PC-3 (cell line): Measurements from ENCODE around the gene SESTD1.

Experiments
- CTCF ChIP-seq: fragments of 300-600 bp; sonication (generic); conservative IDR thresholded peaks from 2 replicates; pipeline ENCODE4 v1.5.1; 2017; ENCODE audit warnings: antibody characterized with exemption, low read depth, mild to moderate bottlenecking, low read length
- EZH2 ChIP-seq: fragments of 300-600 bp; sonication (generic); IDR thresholded peaks from one replicate; pipeline ENCODE4 v1.6.1; 2017; ENCODE audit warnings: antibody characterized with exemption, mild to moderate bottlenecking, low read length; ENCODE audit not compliant: unreplicated experiment
- EZH2phosphoT487 ChIP-seq: fragments of 300-600 bp; sonication (generic); IDR thresholded peaks from 2 replicates; pipeline ENCODE4 v1.6.1; 2018; ENCODE audit warnings: mild to moderate bottlenecking, antibody characterized with exemption, low read length, borderline replicate concordance

- peak; percentile 35; the same call in 1 of the 2 replicates for TF ChIP-seq CTCF
- TF ChIP-seq EZH2phosphoT487 = no peak
- TF ChIP-seq EZH2 = no peak
Observed at GRCh38 chr2:179240481-179241451, 23.9 kb downstream of the SESTD1 start.
